WERI-Rb-1 (cell line): ENCODE data around the gene TMEM185B.
A peak's percentile ranks its signal among the peaks of the same experiment; 100 is the strongest.
"Not testable (repeated sequence)": the region's sequence is repeated elsewhere in the genome, so short reads cannot be mapped to it uniquely, and the experiment has no call there.

Experiments used
- DNase-seq: peaks from one replicate; pipeline ENCODE4 v3.0.0-alpha.2; 2020
- H3K27ac ChIP-seq: fragments of 250-450 bp; sonication (Bioruptor Pico); 2 replicates; pipeline ENCODE4 v1.5.1; 2020; ENCODE audit warnings: mild to moderate bottlenecking, moderate library complexity
- H3K27me3 ChIP-seq: fragments of 250-450 bp; sonication (Bioruptor Pico); 2 replicates; pipeline ENCODE4 v1.5.1; 2021; ENCODE audit warnings: mild to moderate bottlenecking, low read depth, moderate library complexity; ENCODE audit not compliant: insufficient read depth, severe bottlenecking
- H3K36me3 ChIP-seq: fragments of 250-450 bp; sonication (Bioruptor Pico); 2 replicates; pipeline ENCODE4 v1.5.1; 2020; ENCODE audit warnings: mild to moderate bottlenecking, moderate library complexity
- H3K4me3 ChIP-seq: 2 replicates; pipeline ENCODE4 v1.5.1; 2011; ENCODE audit warnings: low read depth, mild to moderate bottlenecking, control low read depth, low read length
- H3K9me3 ChIP-seq: fragments of 250-450 bp; sonication (Bioruptor Pico); 2 replicates; pipeline ENCODE4 v1.5.1; 2021; ENCODE audit warnings: mild to moderate bottlenecking, moderate library complexity; ENCODE audit not compliant: severe bottlenecking
- CTCF ChIP-seq: IDR thresholded peaks from 2 replicates; pipeline ENCODE4 v1.5.1; 2011; ENCODE audit warnings: low read depth, mild to moderate bottlenecking, control low read depth, inconsistent platforms, low read length

The TMEM185B gene

GRCh38 chr2:120204417-120204816, 18.8 kb downstream of the TMEM185B start:
- Histone ChIP-seq H3K9me3 (no peaks in the 10 kb centered on the region), H3K36me3 (no peaks in the 10 kb centered on the region), H3K27me3 (no peaks in the 10 kb centered on the region), H3K27ac (no peak overlapping the region), H3K4me3 (no peak overlapping the region)
- TF ChIP-seq CTCF = no peak
- DNase-seq = no peak

GRCh38 chr2:120204022-120204405, 19.2 kb downstream of the TMEM185B start:
- H3K9me3 ChIP-seq = no peaks in the 10 kb centered on the region
- H3K27me3 ChIP-seq = no peaks in the 10 kb centered on the region
- DNase-seq = no peak
- no peak for TF ChIP-seq CTCF
- no peak overlapping the region for H3K4me3 ChIP-seq
- H3K27ac ChIP-seq = no peak overlapping the region
- no peaks in the 10 kb centered on the region for H3K36me3 ChIP-seq

DNA sequence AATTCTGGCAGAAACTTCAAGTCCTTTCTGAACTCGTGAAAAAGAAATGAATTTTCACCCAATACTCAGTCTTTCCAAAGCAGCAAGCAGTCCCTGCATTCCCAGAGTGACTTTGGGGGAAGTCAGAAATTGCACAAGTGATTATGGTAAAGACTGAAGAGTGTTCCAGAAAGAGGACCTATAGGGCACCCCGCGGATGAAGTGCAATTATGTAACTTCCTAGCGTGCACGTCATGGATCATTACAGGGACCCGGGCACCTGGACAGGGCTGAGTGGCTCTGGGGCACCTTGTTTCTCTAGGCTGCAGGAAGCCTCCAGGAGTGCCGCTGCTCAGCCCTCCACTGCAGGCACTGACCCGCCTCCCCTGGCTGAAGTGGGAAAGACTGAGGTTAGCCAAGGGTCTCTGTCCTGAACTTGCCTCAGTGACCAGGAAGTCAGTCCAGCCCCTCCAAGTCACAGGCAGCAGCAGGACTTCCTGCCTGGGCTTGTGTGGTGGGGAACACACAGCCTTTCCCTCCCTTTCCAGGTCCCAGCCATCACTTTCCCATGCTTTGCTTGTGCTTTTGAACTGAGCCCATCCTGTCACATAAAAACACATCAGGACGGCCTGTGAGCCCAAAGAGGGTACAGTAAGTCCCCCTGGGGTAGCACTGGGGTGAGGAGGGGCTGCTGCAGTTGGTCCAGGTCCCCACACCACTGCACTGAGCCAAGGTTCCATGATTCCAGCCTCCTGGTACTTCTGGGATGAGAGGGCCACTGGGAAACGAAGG, 19.8 kb downstream of the TMEM185B start:
- Histone ChIP-seq H3K9me3 (no peaks in the 10 kb centered on the region), H3K27ac (no peak overlapping the region), H3K4me3 (no peak overlapping the region), H3K36me3 (no peaks in the 10 kb centered on the region), H3K27me3 (no peaks in the 10 kb centered on the region)
- TF ChIP-seq CTCF = no peak
- no peak for DNase-seq

GRCh38 chr2:120199817-120200459, 23.3 kb downstream of the TMEM185B start:
- H3K36me3 ChIP-seq, DNase-seq, H3K27me3 ChIP-seq, H3K27ac ChIP-seq, H3K9me3 ChIP-seq, H3K4me3 ChIP-seq: not testable (repeated sequence)

DNA sequence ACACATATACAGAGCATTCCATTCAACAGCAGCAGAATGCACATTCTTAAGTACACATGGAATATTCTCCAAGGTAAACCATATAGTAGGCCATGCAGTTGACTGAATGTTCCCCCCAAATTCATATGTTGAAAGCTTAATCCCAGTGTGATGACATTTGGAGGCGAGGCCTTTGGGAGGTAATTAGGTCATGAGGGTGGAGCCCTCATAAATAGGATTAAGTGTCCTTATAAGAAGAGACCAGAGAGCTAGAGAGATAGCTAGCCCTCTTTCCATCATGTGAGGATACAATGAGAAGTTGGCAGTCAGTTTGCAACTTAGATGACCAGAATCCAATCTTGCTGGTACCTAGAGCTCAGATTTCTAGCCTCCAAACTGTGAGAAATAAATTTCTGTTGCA, 27.6 kb downstream of the TMEM185B start:
- Histone ChIP-seq H3K4me3 (no peak overlapping the region), H3K27me3 (no peaks in the 10 kb centered on the region), H3K27ac (0 out of 2 replicates have a peak overlapping the region, but pooled peaks have one; percentile 7), H3K36me3 (no peaks in the 10 kb centered on the region), H3K9me3 (peaks cover 9% of the 10 kb centered on the region)
- TF ChIP-seq CTCF = no peak
- DNase-seq = no peak

GRCh38 chr2:120192280-120192679, 30.9 kb downstream of the TMEM185B start:
- TF ChIP-seq CTCF = no peak
- no peaks in the 10 kb centered on the region for H3K27me3 ChIP-seq
- no peak for DNase-seq
- no peak overlapping the region for H3K27ac ChIP-seq
- H3K9me3 ChIP-seq = peaks cover 4% of the 10 kb centered on the region
- H3K4me3 ChIP-seq = no peak overlapping the region
- H3K36me3 ChIP-seq = no peaks in the 10 kb centered on the region
